Cardiac fibroblast (primary cell): ENCODE measurements around the gene THOP1.

Source experiments
- DNase-seq, 2 donors: peaks; one replicate each; pipeline versions ENCODE4 v3.0.0 to v3.0.0-alpha.2; 2010; ENCODE audit warnings: low read depth in 2 of 2
- H3K4me3 ChIP-seq, 2 donors: replicated peaks in 1 of 2; 1 replicate in 1 of 2; 2 replicates in 1 of 2; pipeline ENCODE4 v1.5.1; 2011; ENCODE audit warnings: low read depth in 2 of 2, low read length in 2 of 2, mild to moderate bottlenecking in 2 of 2, moderate library complexity in 1 of 2
- TF ChIP-seq, protein P1 (sequence below): IDR thresholded peaks from one replicate; pipeline ENCODE4 v1.5.1; 2011; ENCODE audit warnings: low read depth, mild to moderate bottlenecking, low read length, inconsistent platforms

THOP1 gene

DNA sequence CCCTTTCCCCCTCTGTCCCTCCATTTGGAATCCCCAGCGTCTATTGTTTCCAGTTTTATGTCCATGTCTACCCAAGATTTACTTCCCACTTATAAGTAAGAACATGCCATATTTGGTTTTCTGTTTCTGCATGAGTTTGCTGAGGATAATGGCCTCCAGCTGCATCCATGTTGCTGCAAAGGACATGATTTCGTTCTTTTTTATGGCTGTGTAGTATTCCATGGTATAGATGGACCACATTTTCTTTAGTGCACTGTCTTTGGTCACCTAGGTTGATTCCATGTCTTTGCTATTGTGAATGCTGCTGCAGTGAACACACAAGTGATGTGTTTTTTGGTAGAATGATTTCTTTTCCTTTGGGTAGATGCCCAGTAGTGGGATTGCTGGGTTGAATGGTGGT, 59.8 kb downstream of the THOP1 start:
- no peak overlapping the region for H3K4me3 ChIP-seq
- DNase-seq, result no peak
- TF ChIP-seq, protein P1, sequence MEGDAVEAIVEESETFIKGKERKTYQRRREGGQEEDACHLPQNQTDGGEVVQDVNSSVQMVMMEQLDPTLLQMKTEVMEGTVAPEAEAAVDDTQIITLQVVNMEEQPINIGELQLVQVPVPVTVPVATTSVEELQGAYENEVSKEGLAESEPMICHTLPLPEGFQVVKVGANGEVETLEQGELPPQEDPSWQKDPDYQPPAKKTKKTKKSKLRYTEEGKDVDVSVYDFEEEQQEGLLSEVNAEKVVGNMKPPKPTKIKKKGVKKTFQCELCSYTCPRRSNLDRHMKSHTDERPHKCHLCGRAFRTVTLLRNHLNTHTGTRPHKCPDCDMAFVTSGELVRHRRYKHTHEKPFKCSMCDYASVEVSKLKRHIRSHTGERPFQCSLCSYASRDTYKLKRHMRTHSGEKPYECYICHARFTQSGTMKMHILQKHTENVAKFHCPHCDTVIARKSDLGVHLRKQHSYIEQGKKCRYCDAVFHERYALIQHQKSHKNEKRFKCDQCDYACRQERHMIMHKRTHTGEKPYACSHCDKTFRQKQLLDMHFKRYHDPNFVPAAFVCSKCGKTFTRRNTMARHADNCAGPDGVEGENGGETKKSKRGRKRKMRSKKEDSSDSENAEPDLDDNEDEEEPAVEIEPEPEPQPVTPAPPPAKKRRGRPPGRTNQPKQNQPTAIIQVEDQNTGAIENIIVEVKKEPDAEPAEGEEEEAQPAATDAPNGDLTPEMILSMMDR, result no peak

DNA sequence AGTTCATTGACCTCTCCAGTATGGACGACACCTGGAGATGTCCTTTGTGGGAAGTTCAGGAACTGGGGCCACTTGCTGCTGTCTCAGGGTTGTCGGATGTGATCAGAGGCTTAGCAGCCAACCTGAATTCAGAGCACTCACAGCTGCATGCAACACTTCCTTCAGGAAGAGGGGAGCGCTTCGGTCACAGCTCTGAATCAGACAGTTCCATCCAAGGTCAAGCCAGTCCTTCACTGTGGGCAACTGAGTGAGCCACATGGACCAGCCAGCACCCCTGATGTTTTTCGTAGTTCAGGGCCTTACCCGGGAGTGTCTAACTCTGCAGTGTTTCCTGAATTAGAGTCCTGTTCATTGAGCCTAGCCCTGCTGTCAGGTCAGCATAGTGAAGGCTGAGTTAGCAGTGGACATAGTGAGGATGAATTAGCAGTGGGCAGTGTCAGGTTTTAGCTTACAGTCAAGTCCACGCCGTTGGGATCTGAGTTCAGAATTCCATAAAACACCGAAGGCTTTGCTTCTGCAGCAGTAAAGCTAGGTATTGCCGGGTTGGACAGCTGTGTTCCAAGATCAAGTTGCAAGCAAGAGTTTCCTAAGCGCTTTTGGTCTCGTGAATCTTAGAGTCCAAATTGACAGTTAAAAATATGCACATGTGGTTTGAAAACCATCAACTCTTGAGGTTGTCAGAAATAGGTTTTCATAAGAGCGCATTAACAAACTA, 61.0 kb downstream of the THOP1 start:
- H3K4me3 ChIP-seq, result no peak overlapping the region
- DNase-seq, result no peak
- TF ChIP-seq, protein P1, result no peak

DNA sequence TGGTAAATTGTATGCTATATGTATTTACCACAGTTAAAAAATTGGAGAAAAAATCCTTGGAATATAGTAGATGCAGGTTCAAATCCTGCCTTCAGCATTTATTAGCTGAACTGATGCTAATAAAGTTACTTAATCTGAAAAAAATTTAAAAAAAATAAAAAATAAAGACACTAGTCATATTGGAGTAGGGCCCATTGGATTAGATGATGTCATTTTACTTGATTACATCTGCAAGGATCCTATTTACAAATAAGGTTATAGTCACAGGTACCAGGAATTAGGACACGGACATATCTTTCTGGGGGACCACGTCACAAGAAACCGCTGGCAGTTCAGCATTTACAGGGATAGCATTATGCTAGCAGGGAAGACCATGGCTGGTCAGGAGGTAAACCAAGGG, 62.2 kb downstream of the THOP1 start:
- no peak overlapping the region for H3K4me3 ChIP-seq
- no peak for DNase-seq
- TF ChIP-seq, protein P1, result no peak

DNA sequence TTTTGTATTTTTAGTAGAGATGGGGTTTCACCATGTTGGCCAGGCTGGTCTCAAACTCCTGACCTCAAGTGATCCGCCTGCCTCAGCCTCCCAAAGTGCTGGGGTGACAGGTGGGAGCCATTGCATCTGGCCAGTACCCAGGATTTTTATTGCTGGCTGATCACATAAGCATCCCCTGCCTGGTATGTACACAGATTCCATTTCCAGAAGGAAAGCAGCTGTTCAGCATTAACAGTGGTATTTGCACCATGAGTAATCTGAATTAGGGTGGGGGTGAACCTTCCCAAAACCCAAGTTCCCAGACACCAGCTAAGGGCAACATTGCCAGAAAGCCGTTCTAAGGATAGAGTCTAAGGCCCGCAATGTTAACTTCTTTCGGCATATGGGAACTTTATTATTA, 63.3 kb downstream of the THOP1 start:
- no peak overlapping the region for H3K4me3 ChIP-seq
- TF ChIP-seq, protein P1, result no peak
- DNase-seq, result no peak

DNA sequence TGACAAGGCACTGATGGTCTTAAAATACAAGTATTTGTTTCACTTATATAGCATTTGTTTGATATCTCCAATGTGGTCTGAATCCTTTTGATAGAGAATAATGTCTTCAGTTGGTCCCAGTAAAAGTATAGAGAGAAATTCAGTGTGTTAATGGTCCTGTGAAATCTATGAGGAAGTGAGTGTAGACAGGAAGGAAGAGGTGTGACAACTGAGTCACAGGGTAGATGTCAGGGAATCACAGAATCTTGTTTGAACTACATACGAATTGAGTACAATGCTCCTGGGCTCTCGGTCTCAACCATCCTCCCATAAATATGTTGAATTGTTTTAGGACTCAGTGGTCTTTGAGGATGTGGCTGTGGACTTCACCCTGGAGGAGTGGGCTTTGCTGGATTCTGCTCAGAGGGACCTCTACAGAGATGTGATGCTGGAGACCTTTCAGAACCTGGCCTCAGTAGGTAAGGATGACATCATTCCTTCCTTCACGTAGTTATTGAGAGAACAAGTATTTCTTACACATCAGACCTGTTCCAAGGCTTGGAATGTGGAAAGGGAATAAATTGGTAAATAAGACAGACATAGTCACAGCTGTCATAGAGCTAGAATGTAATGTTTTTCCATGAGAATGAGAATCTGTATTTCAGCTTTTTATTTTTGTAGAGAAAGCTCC, 65.1 kb downstream of the THOP1 start:
- DNase-seq, result no peak
- H3K4me3 ChIP-seq, result no peak overlapping the region
- TF ChIP-seq, protein P1, result no peak

DNA sequence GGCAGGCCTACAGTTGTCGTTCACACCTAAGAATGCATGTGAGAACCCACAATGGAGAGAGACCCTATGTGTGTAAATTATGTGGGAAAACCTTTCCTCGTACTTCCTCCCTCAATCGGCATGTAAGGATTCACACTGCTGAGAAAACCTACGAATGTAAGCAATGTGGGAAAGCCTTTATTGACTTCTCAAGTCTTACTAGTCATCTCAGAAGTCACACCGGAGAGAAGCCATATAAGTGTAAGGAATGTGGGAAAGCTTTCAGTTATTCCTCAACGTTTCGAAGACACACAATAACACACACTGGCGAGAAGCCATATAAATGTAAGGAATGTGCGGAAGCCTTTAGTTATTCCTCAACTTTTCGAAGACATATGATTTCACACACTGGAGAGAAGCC, 67.3 kb downstream of the THOP1 start:
- DNase-seq, result no peak
- TF ChIP-seq, protein P1, result no peak
- no peak overlapping the region for H3K4me3 ChIP-seq
